ENCODE measurements around the gene TSPAN18.

DNA sequence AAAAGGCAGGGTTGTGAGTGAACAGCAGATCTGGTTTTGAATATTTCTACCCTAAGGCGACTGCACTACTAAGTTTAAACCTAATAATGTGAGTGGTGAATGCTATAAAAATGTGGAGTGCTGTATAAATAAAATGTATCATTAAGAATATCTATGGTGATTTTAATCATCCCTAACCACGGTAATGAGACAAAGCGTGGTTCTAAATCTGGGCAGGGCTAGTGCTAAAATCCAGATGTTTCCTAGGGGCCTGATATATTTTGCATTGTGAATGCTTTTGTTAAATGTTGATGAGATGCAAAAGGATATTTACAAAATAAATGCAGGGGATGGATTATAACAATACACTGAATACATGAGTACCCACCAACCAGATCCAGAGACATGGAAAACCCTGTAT lies 58.1 kb downstream of the TSPAN18 start:
- TF ChIP-seq POLR2A (IDR thresholded peaks at IDR 0.05) (no peak), POLR2AphosphoS5 (IDR thresholded peaks at IDR 0.05) (no peak)
- TF ChIP-seq, protein P1, sequence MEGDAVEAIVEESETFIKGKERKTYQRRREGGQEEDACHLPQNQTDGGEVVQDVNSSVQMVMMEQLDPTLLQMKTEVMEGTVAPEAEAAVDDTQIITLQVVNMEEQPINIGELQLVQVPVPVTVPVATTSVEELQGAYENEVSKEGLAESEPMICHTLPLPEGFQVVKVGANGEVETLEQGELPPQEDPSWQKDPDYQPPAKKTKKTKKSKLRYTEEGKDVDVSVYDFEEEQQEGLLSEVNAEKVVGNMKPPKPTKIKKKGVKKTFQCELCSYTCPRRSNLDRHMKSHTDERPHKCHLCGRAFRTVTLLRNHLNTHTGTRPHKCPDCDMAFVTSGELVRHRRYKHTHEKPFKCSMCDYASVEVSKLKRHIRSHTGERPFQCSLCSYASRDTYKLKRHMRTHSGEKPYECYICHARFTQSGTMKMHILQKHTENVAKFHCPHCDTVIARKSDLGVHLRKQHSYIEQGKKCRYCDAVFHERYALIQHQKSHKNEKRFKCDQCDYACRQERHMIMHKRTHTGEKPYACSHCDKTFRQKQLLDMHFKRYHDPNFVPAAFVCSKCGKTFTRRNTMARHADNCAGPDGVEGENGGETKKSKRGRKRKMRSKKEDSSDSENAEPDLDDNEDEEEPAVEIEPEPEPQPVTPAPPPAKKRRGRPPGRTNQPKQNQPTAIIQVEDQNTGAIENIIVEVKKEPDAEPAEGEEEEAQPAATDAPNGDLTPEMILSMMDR (IDR thresholded peaks at IDR 0.05): no peak

Data from breast epithelium (tissue), 3 donors.